GM18498 (cell line): Measurements from ENCODE around the gene TMEM229B.
A peak's percentile ranks its signal among the peaks of the same experiment; 100 is the strongest.

Experiments
- ATAC-seq: cut with Tn5 transposase; IDR thresholded peaks from one replicate; pipeline ENCODE4 v1.9.1; 2021; ENCODE audit warnings: mild to moderate bottlenecking, moderate library complexity; ENCODE audit not compliant: unreplicated experiment

Gene TMEM229B

DNA sequence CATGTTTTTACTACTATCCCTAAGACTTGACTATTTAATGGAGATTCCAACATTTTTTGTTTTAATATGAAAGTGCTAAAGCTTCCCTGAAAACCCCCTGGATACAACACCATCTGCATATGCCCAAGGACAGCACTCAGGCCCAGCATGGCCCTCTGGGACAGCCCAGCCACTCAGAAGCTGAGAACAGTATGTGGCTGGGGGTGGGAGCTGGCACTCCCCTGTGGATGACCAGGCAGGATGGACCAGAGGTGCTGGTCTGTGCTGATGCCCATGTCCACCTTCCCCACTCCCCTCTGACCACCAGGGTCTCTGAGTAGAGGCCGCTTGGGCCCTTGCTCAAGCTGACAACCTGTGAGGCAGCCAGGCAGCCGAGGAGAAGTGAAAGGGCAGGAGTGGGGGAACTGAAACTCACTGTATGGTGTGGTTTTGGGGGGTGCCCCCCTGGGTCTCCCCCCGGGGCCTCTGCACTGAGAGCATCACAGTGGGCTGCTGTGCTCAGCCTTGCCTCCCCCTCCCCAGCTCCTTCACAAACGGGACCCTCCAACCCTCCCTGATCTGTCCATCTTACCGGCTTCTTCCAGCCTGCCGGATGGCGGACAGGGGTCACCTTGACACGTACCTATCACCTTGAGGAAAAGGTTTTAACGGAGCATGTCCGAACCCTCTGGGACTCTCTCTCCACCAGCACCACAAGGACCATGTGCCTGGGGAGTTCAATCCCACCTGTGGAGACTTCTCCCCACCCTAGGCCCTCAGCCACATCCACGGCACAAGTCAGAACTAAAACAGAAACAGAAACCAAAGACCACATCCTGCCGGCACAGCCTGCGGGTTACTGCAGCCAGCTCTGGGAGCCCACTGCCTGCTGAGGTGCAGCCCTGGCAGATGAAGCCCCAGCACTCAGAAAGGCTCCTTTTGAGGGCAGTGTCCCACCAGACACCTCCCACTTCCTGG, at the start of gene TMEM229B:
TSS of gene TMEM229B (minus strand) at position 785 of the 957 bp plus-strand sequence. CDS start 14,798 bp downstream, outside the sequence.
- peak; percentile 91 for ATAC-seq

DNA sequence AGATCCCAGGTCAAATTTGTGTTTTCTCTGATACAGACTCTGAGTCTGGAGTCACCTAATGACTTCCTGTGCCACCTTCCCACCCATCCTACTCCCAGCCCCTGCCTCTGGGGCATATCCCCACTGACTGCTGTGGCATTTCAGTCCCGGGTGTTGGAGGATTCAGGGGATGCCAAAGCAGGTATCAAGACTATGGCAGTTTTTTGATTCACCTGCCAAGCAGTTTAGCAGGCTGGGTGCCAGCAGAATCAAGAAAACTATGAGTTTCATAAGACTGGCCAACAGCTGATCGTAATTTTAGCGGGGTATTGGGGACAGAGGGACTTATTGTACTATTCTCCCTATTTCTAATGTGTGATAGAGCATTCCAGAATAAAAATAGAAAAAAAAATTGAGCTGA, 49.2 kb upstream of the TMEM229B start:
- ATAC-seq = no peak

DNA sequence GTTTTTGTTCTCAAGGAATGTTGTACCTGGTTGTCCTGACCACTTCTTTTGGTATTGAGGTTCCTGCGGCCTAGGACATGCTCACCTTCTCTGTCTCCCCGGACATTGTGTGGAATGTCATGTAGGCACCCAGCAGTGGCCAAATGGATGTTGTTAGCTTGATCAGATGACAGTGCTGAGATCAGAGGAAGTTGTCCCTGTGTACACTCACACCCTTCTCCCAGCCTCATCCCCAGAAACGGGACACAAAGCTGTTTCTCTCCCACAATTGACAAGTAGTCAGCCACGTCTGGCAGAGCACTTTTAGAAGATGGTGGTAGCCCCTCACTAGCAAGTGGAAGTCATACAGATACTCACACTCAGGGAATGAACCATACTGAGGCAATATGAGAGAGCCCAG, 47.6 kb upstream of the TMEM229B start:
- no peak for ATAC-seq

DNA sequence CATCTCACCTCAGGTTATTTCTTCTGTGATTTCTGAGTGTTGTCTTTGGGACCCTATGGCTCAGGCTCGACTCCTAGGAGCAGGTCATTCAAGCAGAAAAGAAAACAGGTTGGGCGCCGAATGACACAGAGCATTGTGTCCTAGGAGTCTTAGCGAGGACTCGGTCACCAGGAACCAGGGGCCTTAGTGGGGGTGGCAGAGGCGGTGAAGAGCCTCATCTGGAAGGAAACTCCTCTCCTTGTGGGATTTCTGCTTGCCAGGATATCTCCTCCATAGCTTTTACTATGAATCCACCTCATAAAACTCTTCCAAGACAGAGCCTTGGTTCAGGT, 45.2 kb upstream of the TMEM229B start:
- ATAC-seq = no peak

DNA sequence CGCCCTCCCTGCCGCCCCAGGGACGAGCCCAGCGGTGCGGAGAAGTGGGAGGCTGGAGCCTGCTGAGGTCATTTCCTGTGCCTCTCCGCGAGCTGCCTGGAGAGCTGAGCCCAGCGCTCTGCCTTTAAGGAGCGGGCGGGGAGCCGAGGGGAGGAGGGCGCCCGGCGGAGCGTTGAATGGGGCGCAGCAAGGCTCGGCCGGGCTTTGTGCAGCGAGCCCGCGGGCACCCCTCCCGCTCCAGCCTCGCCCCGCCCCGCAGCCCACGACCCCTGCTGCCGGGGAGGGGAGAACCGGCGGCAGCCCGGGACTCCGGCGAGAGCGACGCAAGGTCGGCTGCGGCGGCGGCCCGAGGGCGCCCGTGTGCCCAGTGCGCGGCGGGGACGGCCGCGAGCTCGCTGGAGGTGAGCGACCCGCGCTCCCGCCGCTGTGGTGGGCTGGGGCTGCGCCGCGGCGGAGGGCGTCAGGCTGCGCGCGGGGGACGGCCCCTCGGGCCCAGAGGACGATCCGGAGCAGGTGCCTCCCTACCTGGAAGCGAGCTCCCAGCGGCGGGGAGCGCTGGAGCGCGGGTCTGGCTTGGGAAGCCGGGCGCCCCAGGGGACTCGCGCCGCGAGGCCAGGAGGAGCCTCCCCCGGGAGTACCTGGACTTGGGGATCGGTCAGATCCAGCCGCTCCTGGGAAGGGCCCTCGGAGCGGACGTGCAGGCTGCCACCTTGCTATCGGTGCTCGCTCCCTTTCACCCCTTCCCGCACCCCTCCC, 44.7 kb upstream of the TMEM229B start, which contains the start of gene PLEKHH1:
TSS of gene PLEKHH1 (plus strand) at position 293 of the 756 bp plus-strand sequence. CDS start 8,578 bp downstream, outside the sequence.
- ATAC-seq = peak; percentile 79

DNA sequence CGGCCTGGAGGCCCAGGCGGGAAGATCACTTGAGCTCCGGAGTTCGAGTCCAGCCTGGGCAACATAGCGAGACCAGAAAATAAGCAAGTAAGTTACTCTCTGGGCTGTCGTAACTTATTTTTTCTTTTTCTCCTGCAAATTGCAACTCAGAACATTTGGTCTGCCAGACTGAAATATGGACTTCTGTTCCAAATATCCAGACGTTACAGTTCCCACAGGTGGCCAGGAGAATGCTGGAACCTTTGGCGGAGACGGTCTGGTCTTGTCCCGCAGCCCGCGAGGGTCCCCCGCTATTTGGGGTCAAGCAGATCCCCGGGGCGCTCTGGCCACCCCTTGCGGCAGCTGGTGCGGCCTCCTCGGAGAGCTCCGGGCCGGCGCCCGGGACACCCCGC, 44.1 kb upstream of the TMEM229B start:
- ATAC-seq = no peak

DNA sequence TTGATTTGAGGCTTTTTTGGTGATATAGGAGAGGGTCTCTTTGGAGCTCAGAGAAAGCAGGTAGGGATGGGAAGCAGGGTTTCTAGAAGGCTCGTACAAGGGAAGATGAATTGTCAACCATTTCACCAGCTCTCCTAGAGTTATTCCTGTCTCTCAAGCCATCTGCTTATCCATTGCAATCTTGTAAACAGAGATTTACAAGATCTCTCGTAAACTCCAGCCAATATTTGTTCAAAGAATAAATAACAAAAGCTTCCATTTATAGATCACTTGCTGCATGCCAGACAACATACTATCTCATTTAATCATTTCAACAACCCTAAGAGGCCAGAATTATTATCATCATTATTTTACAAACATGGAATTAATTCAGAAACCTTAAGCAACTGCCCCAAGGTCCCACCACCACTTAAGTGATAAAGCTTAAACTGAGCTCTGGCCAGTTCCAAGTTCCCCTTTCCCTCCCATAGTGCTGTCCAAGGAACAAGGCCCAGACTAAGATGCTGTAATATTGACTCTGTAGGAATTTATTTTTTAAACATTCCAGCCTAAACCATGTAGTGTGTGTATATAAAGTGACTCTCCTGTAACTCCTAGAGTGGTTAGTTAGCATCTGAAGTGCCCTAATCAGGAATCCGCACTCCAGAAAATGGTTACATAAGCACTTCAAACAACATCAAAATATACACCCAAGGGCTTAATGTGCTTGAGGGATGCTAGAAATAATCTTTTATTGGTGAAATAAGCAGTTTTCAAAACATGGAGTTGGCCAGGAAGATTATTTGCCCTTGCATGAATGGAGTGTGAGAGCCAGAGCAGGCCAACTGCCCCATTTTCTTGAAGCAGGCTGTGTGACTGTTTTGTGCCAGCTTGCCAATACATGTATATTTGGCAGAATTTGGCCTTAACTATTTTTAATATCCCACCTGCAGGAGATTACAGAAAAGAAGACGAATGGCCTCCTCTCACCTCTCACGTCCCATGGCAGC, 41.7 kb upstream of the TMEM229B start:
- ATAC-seq = no peak

DNA sequence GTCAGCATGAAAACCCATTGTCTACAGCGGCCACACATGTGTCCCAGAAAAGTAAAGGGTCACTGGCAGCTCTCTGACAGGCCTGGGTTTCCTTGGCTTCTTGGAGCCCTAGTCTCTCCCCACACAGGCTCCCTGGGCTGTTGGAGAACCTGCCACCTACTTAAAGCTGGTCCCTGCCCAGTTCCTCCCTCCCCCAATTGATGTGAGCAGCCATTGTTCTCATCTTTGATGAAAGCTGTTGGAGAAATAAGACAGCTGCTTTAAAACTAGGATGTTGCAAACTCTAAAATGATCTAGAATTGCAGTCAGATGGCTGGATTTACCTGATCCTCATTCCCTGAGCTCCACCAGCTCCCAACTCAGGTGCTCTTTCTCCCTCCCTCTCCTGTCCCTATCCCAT, 39.8 kb upstream of the TMEM229B start:
- ATAC-seq = no peak

DNA sequence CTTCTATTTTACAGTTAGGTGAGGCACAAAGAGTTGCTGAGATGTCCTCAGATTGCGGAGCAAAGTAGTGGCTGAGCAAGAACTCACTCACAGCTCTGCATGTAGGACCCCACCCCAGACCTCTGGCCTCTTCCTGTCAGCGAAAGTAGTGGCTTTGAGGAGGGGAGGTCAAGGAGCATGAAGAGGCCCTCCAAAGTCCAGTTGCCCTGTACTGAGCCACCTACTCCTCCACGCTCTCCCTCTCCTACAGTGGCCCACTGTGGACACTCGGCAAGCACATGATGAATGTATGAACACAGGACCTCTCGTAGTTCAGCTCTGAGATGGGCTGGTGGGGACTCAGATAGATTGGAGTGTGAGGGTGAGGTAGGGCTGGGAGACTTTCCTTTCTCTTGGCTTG, 39.2 kb upstream of the TMEM229B start:
- ATAC-seq = no peak

DNA sequence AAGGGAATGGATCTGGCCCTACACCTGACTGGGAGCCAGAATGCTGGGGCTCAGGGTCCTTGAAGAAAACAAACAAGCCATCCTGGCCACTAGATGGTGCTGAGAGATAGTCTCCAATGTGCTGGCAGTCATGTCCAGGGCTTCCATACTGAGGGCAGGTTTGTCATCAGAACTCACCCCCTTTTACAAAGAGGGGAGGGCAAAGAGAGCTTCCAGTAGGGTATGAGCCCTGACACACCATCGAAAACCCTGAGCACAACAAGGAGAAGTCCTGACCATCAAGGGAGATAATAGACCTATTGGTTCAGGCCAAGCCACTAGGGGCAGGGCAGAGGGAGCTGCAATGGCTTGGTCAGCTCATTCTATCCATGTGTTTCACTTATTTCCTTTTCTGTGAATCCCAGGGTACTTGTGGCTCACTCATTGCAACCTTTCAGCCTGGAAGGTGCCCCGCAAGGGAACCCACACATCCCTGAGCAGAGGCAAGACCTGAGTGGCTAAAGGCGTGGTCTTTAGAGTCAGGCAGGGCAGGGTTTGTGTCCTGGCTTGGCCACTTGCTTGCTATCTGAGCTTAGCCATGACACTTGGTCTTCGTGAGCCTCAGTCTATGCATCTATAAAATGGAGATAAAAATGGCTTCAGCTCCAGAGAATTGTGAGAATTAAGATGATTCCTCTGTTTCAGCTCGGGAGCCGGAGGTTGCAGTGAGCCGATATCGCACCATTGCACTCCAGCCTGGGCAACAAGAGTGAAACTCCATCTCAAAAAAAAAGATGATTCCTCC, 38.3 kb upstream of the TMEM229B start:
- no peak for ATAC-seq

DNA sequence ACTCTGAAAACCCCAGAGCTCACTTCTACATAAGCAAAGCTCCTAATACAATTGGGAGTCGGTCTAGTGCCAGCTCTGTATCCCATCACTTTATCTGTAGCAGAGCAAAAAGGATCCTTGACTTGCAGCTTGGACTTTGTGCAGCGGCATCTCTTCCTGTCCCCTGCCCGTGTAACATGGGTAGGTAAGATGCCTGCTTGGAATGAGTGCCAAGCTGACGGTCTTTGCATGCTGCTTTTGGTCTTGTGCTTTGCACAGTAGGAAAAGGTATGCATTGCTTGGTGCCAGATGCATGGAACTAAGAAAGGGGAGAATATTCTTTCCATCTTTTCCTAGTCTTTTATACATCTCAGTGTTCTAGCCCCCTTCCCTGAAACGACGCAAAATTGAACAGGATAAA, 37.7 kb upstream of the TMEM229B start:
- ATAC-seq = no peak

DNA sequence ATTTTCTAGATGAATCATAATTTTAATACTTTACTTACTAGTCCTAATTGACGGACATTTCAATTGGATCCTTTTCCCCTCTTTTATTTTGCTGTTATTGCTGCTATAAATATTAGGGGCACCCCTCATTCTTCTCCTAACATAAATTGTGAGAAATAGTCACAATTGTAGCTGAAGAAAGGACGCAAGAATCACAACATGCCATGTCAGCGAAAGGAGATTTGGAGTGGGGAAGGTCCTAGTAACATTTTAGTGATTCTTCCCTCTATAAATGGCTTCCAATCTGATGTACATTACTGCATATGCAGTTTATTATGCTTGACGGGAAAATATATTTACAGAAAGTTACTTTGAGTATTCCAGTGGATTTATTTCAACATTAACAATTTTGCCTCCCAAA, 36.9 kb upstream of the TMEM229B start:
- ATAC-seq = no peak

DNA sequence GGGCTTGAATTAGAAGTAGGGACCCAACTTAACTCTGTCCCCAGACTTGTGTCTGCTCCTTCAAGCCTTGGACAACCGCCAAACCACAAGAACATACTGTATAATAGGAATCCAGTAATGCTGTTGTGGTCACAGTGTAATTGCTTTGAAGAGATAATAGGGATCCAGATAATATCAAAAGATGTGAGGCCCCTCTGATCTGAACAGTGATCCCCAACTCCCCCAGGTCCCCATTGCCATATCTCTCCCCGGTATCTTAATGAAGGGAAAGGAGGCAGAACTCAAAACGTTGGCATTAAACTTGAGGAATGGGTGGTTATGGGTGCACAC, 36.1 kb upstream of the TMEM229B start:
- no peak for ATAC-seq

DNA sequence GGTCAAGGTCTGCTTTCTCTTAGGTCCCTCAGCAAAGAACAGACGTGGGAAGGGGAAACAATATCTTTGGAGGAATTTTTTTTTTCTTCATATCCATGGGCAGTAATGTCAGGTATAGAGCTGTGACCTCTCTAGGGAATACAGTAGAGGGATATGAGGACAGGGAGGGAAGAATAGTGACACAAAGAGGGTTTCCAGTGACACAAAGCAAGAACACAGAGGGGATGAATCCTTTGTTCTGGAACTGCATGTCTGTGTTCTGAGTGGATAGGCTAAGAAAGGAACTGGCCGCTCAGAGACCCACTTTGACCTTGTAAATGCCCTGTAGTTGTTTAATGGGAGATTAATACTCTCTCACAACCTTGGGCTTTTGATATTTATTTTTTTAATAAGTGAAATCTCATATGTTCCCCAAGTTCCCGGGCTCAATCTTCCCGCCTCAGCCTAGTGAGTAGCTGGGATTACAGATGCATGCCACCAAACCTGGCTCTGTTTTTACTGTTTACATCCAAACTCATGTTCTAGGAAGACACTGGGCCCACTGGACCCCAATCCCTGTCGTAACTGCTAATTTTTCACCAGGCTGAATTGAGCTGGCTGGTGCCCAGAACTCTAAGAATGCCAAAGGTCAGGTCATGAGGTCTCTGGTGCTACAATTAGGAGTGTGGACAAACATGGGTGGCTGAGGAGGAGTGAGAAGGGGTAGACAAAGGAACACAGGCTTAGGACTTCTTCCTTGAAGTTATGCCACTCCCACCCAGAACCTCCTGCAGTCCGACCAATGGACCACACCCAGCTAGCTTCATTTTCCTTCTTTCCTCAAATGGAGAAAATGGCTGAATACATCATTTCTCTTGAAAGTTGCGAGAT, 35.5 kb upstream of the TMEM229B start:
- no peak for ATAC-seq

DNA sequence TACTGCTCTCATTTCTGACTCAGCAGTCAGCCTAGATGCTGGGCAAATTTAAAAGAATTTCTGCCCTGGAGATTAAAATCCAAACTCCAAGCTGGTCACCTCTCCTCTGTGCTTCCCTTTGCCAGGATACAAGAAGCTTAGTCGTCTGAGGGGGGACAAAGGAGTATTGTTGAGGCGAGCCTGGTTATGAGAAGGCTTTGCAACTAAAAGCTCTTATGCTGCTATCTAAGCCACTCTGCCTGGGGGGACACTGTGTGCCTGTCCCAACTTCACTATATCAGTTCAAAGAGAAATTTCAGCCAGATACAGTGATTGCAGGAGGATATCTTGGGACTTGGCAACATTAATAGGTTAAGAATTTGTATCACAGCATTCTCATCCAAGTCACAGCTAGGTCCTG, 33.7 kb upstream of the TMEM229B start:
- ATAC-seq = no peak

DNA sequence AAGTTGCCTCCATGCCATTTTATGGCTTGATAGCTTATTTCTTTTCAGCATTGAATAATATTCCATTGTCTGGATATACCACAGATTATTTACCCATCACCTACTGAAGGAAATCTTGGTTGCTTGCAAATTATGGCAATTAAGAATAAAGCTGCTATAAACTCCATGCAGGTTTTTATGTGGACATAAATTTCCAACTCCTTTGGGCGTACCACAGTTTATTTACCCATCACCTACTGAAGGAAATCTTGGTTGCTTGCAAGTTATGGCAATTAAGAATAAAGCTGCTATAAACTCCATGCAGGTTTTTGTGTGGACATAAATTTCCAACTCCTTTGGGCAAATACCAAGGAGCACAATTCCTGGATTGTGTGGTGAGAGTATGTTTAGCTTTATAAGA, 32.0 kb upstream of the TMEM229B start:
- no peak for ATAC-seq

DNA sequence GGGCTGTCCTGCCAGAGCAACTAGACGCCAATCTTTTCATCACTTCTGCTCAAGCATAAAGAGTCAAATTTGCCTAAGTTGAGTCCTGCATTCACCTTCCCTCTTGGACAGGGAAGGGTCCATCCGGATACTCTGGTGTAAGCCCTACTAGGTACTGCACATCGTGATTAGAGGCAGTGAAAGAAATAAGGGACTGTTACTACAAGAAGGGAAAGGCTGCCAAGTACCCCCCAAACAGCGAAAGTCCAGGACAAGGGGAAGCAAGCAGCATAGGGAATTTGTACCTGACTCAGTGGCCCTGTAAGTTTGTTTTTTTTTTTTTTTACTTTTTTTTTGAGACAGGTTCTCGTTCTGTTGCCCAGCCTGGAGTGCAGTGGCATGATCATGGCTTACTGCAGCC, 30.9 kb upstream of the TMEM229B start:
- no peak for ATAC-seq

DNA sequence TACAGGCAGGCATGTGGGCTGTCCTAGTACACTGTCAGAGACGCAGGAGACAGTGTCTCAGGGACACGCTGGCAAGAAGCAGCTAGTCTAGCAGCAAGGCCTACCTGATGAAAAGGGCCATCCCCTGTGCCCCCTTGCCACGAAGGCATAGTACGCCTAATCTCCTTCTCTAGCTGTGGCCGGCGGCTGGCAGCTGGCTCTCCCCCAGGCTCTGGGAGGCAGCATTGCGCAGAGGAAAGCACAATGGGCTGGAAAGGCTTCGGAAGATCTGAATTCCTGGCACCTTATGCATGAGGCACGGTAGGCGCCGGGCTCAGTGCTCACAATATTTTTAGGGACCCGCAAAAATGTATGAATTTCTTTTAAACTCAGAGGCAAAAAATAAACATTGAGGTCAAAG, 28.6 kb upstream of the TMEM229B start:
- ATAC-seq = no peak

DNA sequence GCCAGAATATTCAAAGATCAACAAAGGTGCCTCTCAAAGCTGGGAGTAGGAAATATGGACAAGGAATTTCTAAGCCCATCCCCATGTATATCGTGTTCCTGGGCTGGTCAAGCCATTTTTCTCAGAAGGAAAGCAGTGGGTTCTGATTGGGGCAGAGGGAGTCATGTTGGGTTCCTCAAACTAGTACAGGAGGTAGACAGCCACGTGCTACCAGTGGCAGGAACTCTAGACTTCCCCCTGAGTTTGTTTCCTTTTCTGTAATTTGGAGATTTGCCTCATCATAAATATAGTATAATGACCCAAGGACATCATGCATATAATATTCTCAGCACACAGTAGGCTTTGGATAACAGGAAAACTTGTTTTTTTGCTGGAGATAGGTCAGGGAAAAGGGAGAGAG, 28.2 kb upstream of the TMEM229B start:
- ATAC-seq = no peak
